Colonic mucosa (tissue), 4 donors: ENCODE results near the gene HDAC4. TPM values are rescaled to one million over a fixed set of nuclear protein-coding genes. Genes with fewer than 3 reads are reported as not detected.

Experiments
- DNase-seq: peaks from one replicate; pipeline ENCODE4 v3.0.0-alpha.2; 2020
- H3K27ac ChIP-seq: fragments of 200-600 bp; one replicate; pipeline ENCODE4 v1.8.0; 2021
- H3K27me3 ChIP-seq: fragments of 200-600 bp; one replicate; pipeline ENCODE4 v1.8.0; 2021
- H3K36me3 ChIP-seq: fragments of 200-600 bp; one replicate; pipeline ENCODE4 v1.8.0; 2021
- H3K4me1 ChIP-seq: fragments of 200-600 bp; one replicate; pipeline ENCODE4 v1.8.0; 2021; ENCODE audit warnings: mild to moderate bottlenecking
- H3K4me3 ChIP-seq: fragments of 200-600 bp; one replicate; pipeline ENCODE4 v1.8.0; 2021
- H3K9ac ChIP-seq, 2 donors: one replicate each; pipeline ENCODE4 v1.7.0; 2013; ENCODE audit warnings: control low read depth in 2 of 2, low read depth in 2 of 2, low read length in 2 of 2
- H3K9me3 ChIP-seq: fragments of 200-600 bp; one replicate; pipeline ENCODE4 v1.8.0; 2021
- CTCF ChIP-seq: fragments of 200-600 bp; IDR thresholded peaks from one replicate; pipeline ENCODE4 v1.8.0; 2022; ENCODE audit warnings: antibody characterized with exemption, mild to moderate bottlenecking
- intact Hi-C: fragments of 100-400 bp; cut with DNase I; formaldehyde crosslinking; loops from one replicate; pipeline ENCODE4 v1.14.1; 2022
- total RNA-seq, 2 donors: library from RNA; stranded (reverse); fragmentation: NEBNext Ultra II Directional in 1 of 2; extraction: Animal tissue kit (Norgen Biotek cat#: 25700) in 1 of 2; gene quantifications; one replicate each; pipeline ENCODE4 v1.2.1, GENCODE V29; 2021
- donor health status: healthy.
- donor health status: DM: no; HTN: no; CAD: no.
- donor health status: DM: no; HTN: no; CAD: no.

HDAC4 gene
- total RNA-seq, 2 donors from 2014 or later: 35.3 to 46.8 TPM

DNA sequence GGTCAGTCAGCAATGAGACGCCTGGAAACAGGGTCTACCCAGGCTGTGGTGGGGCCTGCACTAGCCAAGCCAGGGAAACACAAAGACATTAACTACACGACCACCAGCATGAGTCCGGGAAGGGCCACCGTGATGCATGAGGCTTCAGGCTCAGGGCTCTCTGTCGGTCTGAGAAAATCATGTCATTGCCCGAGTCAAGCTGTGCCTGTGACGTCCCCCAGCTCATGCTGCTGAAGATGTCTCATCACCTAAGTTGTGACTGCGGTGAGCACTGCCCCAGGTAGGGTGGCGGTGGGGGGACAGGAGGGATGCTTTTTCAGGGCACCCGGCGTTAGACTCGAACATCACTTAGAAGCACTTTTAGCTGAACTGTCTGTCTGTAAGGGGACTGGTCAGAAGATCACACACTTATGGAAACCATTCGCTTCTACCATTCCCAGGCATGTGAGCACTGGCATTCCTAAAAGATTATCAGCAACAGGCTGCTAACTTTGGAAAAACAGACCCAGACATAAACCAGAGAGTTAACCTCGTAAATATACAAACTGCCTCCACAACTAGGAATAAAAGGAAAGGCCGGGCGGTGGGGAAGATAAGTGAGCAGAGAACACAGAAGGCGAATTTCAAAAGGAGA, 234.5 kb downstream of the HDAC4 start:
- Histone ChIP-seq H3K4me1 (no peaks in the 10 kb centered on the region), H3K36me3 (no peaks in the 10 kb centered on the region), H3K9ac (no peak overlapping the region), H3K27me3 (no peaks in the 10 kb centered on the region), H3K9me3 (no peaks in the 10 kb centered on the region), H3K27ac (no peak overlapping the region), H3K4me3 (no peak overlapping the region)
- no peak for TF ChIP-seq CTCF
- intact Hi-C loops: no loop called here
- no peak for DNase-seq

- no peak overlapping the region for H3K27ac ChIP-seq
- no peak for TF ChIP-seq CTCF
- H3K9me3 ChIP-seq: no peaks in the 10 kb centered on the region
- DNase-seq: no peak
- no peak overlapping the region for H3K4me3 ChIP-seq
- H3K36me3 ChIP-seq: no peaks in the 10 kb centered on the region
- H3K4me1 ChIP-seq: no peaks in the 10 kb centered on the region
- H3K27me3 ChIP-seq: no peaks in the 10 kb centered on the region
- no peak overlapping the region for H3K9ac ChIP-seq
- intact Hi-C loops: no loop called here
These were observed 235.5 kb downstream of the HDAC4 start for GRCh38 chr2:239165206-239165831.

DNA sequence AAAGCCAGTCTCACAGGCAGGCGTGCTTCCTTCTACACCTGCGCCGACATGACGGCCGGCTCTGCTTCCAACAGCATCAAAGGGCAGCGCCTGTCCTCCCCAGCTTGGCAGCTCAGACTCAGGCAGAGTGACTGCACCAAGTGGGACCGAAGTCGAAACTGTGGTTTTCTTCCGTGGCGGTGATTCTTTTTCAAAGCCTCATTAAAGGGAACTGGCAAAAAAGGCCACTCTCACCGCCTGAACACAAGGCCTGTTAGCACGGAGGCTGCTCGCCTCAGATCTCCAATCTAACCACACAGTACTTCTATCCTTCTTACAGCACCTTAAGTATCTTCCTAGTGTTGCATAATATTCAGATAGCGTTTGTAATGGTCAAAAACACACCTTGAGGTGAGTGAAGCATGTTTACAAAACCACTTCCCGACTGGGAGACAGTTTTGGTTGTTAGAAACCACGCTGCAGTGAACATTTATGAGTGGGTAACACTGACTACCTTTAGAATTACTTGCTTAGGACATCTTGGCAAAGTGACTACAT, 236.4 kb downstream of the HDAC4 start:
- Histone ChIP-seq H3K27ac (no peak overlapping the region), H3K36me3 (no peaks in the 10 kb centered on the region)
- intact Hi-C loops: no loop called here

GRCh38 chr2:239163688-239164334, 237.0 kb downstream of the HDAC4 start:
- Histone ChIP-seq H3K4me1 (no peaks in the 10 kb centered on the region), H3K9me3 (no peaks in the 10 kb centered on the region), H3K9ac (no peak overlapping the region), H3K27ac (no peak overlapping the region), H3K36me3 (no peaks in the 10 kb centered on the region), H3K4me3 (no peak overlapping the region), H3K27me3 (no peaks in the 10 kb centered on the region)
- intact Hi-C loops: no loop called here
- no peak for TF ChIP-seq CTCF
- no peak for DNase-seq

More for the DNA sequence above, 236.4 kb downstream of the HDAC4 start:
- H3K27me3 ChIP-seq: no peaks in the 10 kb centered on the region
- H3K9me3 ChIP-seq: no peaks in the 10 kb centered on the region
- H3K4me1 ChIP-seq: no peaks in the 10 kb centered on the region
- no peak for TF ChIP-seq CTCF
- no peak overlapping the region for H3K4me3 ChIP-seq
- H3K9ac ChIP-seq: no peak overlapping the region
- DNase-seq: no peak

DNA sequence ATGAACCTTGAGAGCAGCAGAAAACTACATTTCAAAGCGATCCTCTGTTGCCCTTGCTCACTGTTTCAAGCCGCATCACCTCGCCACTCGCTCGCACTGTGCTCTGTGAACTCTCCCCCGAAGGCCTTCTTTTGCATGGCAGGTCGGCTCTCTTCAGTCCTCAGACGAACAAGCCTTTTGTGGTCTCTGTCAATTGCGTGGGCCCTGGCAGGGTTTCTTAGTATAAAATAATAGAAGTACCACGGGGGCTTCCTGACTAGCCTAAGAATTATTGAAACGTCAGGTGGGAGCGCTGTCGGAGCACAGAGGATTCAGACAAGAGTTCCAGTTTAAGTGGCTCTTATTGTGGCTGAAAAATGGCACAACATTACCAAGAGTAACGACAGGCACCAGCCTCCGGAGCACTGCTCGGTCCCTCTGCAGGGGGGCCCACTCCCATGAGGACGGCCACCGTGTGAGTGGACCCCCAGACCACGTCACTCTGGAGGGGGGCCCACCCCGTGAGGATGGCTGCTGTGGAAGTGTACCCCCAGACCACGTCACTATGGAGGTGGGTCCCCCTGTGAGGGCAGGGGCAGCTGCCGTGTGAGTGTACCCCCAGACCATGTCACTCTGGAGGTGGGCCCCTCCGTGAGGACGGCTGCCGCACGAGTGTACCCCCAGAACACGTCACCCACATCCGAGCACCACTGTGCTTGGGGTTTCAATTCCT, 237.7 kb downstream of the HDAC4 start:
- DNase-seq: no peak
- intact Hi-C loops: no loop called here
- H3K4me1 ChIP-seq: no peaks in the 10 kb centered on the region
- H3K27me3 ChIP-seq: no peaks in the 10 kb centered on the region
- H3K36me3 ChIP-seq: no peaks in the 10 kb centered on the region
- no peaks in the 10 kb centered on the region for H3K9me3 ChIP-seq
- no peak overlapping the region for H3K9ac ChIP-seq
- H3K27ac ChIP-seq: no peak overlapping the region
- TF ChIP-seq CTCF: no peak
- no peak overlapping the region for H3K4me3 ChIP-seq
